ENCODE results near the gene INVS.

DNA sequence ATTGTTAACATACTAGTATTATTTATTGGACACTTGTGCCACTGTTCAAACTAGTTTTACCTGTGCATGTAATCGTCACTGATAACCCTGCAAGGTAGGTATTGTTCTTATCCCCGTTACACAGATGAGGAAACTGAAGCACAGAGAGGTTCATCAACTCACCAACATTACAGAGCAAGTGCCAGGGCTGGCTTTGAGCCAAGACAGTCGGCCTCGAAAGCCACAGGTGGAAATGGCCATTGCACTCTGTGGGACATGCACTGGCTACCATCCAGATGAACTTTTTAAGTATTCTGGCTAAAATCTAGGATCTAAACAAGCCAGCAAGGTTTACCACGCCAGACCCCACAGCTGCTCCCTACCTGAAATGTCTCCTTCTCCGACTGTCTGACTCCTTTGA is 195.8 kb downstream of the INVS start:
- TF ChIP-seq POLR2A (IDR thresholded peaks at IDR 0.05; ENCODE audit: low read depth, low read length) (no peak), FOS (IDR thresholded peaks at IDR 0.05; ENCODE audit: low read depth, low read length) (no peak), RFX5 (IDR thresholded peaks at IDR 0.05; ENCODE audit: low read depth, low read length) (no peak), SMC3 (IDR thresholded peaks at IDR 0.05; ENCODE audit: low read depth, low read length) (no peak), RAD21 (IDR thresholded peaks at IDR 0.05; ENCODE audit: low read length) (no peak), BHLHE40 (IDR thresholded peaks at IDR 0.05; ENCODE audit: low read depth, low read length) (no peak), NFE2L2 (IDR thresholded peaks at IDR 0.05; ENCODE audit: low read depth, low read length) (no peak), CHD1 (IDR thresholded peaks at IDR 0.05; ENCODE audit: low read depth, low read length) (no peak)
- TF ChIP-seq, protein P1, sequence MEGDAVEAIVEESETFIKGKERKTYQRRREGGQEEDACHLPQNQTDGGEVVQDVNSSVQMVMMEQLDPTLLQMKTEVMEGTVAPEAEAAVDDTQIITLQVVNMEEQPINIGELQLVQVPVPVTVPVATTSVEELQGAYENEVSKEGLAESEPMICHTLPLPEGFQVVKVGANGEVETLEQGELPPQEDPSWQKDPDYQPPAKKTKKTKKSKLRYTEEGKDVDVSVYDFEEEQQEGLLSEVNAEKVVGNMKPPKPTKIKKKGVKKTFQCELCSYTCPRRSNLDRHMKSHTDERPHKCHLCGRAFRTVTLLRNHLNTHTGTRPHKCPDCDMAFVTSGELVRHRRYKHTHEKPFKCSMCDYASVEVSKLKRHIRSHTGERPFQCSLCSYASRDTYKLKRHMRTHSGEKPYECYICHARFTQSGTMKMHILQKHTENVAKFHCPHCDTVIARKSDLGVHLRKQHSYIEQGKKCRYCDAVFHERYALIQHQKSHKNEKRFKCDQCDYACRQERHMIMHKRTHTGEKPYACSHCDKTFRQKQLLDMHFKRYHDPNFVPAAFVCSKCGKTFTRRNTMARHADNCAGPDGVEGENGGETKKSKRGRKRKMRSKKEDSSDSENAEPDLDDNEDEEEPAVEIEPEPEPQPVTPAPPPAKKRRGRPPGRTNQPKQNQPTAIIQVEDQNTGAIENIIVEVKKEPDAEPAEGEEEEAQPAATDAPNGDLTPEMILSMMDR (conservative IDR thresholded peaks at IDR 0.05; ENCODE audit: low read depth, low read length), result no peak
- TF ChIP-seq, protein P2, sequence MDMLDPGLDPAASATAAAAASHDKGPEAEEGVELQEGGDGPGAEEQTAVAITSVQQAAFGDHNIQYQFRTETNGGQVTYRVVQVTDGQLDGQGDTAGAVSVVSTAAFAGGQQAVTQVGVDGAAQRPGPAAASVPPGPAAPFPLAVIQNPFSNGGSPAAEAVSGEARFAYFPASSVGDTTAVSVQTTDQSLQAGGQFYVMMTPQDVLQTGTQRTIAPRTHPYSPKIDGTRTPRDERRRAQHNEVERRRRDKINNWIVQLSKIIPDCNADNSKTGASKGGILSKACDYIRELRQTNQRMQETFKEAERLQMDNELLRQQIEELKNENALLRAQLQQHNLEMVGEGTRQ (IDR thresholded peaks at IDR 0.05; ENCODE audit: low read depth, low read length), result no peak
- TF ChIP-seq, protein P3, sequence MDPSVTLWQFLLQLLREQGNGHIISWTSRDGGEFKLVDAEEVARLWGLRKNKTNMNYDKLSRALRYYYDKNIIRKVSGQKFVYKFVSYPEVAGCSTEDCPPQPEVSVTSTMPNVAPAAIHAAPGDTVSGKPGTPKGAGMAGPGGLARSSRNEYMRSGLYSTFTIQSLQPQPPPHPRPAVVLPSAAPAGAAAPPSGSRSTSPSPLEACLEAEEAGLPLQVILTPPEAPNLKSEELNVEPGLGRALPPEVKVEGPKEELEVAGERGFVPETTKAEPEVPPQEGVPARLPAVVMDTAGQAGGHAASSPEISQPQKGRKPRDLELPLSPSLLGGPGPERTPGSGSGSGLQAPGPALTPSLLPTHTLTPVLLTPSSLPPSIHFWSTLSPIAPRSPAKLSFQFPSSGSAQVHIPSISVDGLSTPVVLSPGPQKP (IDR thresholded peaks at IDR 0.05; ENCODE audit: borderline replicate concordance, low read depth, low read length), result no peak
